Measurements from ENCODE around the gene NR5A1.
A peak's percentile ranks its signal among the peaks of the same experiment; 100 is the strongest.

The NR5A1 gene

DNA sequence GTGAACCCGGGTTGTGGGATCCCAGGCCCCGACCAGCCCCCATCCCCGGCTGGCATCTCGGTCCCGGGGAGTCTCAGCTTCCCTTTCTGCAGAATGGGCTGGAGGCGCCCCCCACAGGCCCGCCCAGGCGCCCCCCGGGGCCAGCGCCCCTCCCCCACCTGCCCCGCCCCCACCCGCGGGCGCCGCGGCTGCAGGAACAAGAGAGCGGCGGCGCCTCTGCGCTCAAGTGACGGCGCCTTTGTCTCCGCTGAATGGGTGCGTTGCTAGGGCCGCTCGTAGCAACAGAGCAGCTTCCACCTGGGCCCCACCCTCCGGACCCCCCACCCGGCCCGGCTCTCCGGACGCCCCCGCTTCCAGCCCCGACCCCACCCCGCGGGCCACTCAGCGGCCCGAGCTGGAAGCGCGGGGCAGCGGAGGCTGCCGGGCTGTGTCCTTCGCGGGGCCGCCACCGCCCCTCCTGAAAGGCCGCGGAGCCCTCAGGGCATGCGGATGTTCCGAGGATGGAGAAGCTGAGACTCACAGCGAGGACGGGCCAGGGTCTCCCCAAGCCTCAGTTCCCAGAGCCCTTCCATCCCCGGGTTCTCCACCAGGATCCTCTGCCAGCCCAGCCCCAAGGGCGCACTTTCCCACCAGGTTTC lies 29.4 kb downstream of the NR5A1 start:
- no peak overlapping the region for H2BK120ac ChIP-seq (ENCODE audit: low read depth, low read length)
- peak; percentile 56 for DNase-seq
- no peak overlapping the region for H4K8ac ChIP-seq (ENCODE audit: low read depth, low read length)
- no peaks in the 10 kb centered on the region for H3K36me3 ChIP-seq (ENCODE audit: control insufficient read depth, insufficient read depth, low read length)
- no peaks in the 10 kb centered on the region for H3K27me3 ChIP-seq (ENCODE audit: insufficient read depth, low read length, poor library complexity)
- H3K23ac ChIP-seq (ENCODE audit: low read length): no peak overlapping the region
- no peak overlapping the region for H2BK15ac ChIP-seq (replicated peaks; ENCODE audit: low read depth)
- H3K56ac ChIP-seq (ENCODE audit: low read length): peak overlapping the region; percentile 82
- H4K5ac ChIP-seq (ENCODE audit: low read length): no peak overlapping the region
- no peak overlapping the region for H3K27ac ChIP-seq (ENCODE audit: low read depth, low read length)
- H3K4ac ChIP-seq (ENCODE audit: low read depth, low read length): peak overlapping the region; percentile 6
- peak overlapping the region; percentile 48 for H3K4me2 ChIP-seq (ENCODE audit: low read length)
- no peaks in the 10 kb centered on the region for H3K79me1 ChIP-seq (ENCODE audit: low read length)
- H2AK5ac ChIP-seq (ENCODE audit: low read length): no peak overlapping the region
- peaks cover 4% of the 10 kb centered on the region for H3K4me1 ChIP-seq (ENCODE audit: control insufficient read depth, low read depth, low read length)
- H3K4me3 ChIP-seq (ENCODE audit: low read length): no peak overlapping the region
- no peaks in the 10 kb centered on the region for H3K79me2 ChIP-seq (ENCODE audit: control insufficient read depth, insufficient read depth, low read length)
- H3K9ac ChIP-seq (ENCODE audit: low read length): peak overlapping the region; percentile 52
- WGBS (ENCODE audit: extremely low coverage, insufficient coverage, low lambda C conversion rate): no CpG with 5 or more reads among the region's 53 CpGs
- H2BK5ac ChIP-seq (ENCODE audit: low read length): no peak overlapping the region
- H3K18ac ChIP-seq (ENCODE audit: low read length): peak overlapping the region; percentile 31

- Histone ChIP-seq H3K4me2 (ENCODE audit: low read length) (peak overlapping the region; percentile 48), H3K23ac (ENCODE audit: low read length) (no peak overlapping the region), H3K4me3 (ENCODE audit: low read length) (no peak overlapping the region), H3K27me3 (ENCODE audit: insufficient read depth, low read length, poor library complexity) (no peaks in the 10 kb centered on the region), H3K4ac (ENCODE audit: low read depth, low read length) (no peak overlapping the region), H3K79me1 (ENCODE audit: low read length) (no peaks in the 10 kb centered on the region), H3K36me3 (ENCODE audit: control insufficient read depth, insufficient read depth, low read length) (no peaks in the 10 kb centered on the region), H3K18ac (ENCODE audit: low read length) (peak overlapping the region; percentile 31), H3K9ac (ENCODE audit: low read length) (peak overlapping the region; percentile 19), H3K27ac (ENCODE audit: low read depth, low read length) (no peak overlapping the region), H2BK120ac (ENCODE audit: low read depth, low read length) (no peak overlapping the region), H3K56ac (ENCODE audit: low read length) (peak overlapping the region; percentile 56), H4K5ac (ENCODE audit: low read length) (no peak overlapping the region), H3K4me1 (ENCODE audit: control insufficient read depth, low read depth, low read length) (peaks cover 4% of the 10 kb centered on the region), H2BK15ac (replicated peaks; ENCODE audit: low read depth) (no peak overlapping the region), H2BK5ac (ENCODE audit: low read length) (no peak overlapping the region), H3K79me2 (ENCODE audit: control insufficient read depth, insufficient read depth, low read length) (no peaks in the 10 kb centered on the region), H2AK5ac (ENCODE audit: low read length) (no peak overlapping the region), H4K8ac (ENCODE audit: low read depth, low read length) (no peak overlapping the region)
- WGBS (ENCODE audit: extremely low coverage, insufficient coverage, low lambda C conversion rate): no CpG with 5 or more reads among the region's 19 CpGs
- peak; percentile 42 for DNase-seq
Observed at GRCh38 chr9:124477211-124477647, 30.0 kb downstream of the NR5A1 start.

- H3K4me1 ChIP-seq (ENCODE audit: control insufficient read depth, low read depth, low read length): peaks cover 2% of the 10 kb centered on the region
- H2BK15ac ChIP-seq (replicated peaks; ENCODE audit: low read depth): no peak overlapping the region
- no peak overlapping the region for H3K4me2 ChIP-seq (ENCODE audit: low read length)
- no peaks in the 10 kb centered on the region for H3K79me1 ChIP-seq (ENCODE audit: low read length)
- H3K79me2 ChIP-seq (ENCODE audit: control insufficient read depth, insufficient read depth, low read length): no peaks in the 10 kb centered on the region
- H4K8ac ChIP-seq (ENCODE audit: low read depth, low read length): no peak overlapping the region
- H3K9ac ChIP-seq (ENCODE audit: low read length): no peak overlapping the region
- no peak overlapping the region for H2AK5ac ChIP-seq (ENCODE audit: low read length)
- no peak overlapping the region for H3K23ac ChIP-seq (ENCODE audit: low read length)
- no peak overlapping the region for H2BK120ac ChIP-seq (ENCODE audit: low read depth, low read length)
- no peaks in the 10 kb centered on the region for H3K36me3 ChIP-seq (ENCODE audit: control insufficient read depth, insufficient read depth, low read length)
- DNase-seq: no peak
- no CpG with 5 or more reads among the region's 14 CpGs for WGBS (ENCODE audit: extremely low coverage, insufficient coverage, low lambda C conversion rate)
- H3K4me3 ChIP-seq (ENCODE audit: low read length): no peak overlapping the region
- H3K27ac ChIP-seq (ENCODE audit: low read depth, low read length): no peak overlapping the region
- no peak overlapping the region for H3K18ac ChIP-seq (ENCODE audit: low read length)
- no peak overlapping the region for H2BK5ac ChIP-seq (ENCODE audit: low read length)
- no peak overlapping the region for H3K4ac ChIP-seq (ENCODE audit: low read depth, low read length)
- no peak overlapping the region for H3K56ac ChIP-seq (ENCODE audit: low read length)
- no peaks in the 10 kb centered on the region for H3K27me3 ChIP-seq (ENCODE audit: insufficient read depth, low read length, poor library complexity)
- no peak overlapping the region for H4K5ac ChIP-seq (ENCODE audit: low read length)
Observed at GRCh38 chr9:124475868-124476690, 31.1 kb downstream of the NR5A1 start.

DNA sequence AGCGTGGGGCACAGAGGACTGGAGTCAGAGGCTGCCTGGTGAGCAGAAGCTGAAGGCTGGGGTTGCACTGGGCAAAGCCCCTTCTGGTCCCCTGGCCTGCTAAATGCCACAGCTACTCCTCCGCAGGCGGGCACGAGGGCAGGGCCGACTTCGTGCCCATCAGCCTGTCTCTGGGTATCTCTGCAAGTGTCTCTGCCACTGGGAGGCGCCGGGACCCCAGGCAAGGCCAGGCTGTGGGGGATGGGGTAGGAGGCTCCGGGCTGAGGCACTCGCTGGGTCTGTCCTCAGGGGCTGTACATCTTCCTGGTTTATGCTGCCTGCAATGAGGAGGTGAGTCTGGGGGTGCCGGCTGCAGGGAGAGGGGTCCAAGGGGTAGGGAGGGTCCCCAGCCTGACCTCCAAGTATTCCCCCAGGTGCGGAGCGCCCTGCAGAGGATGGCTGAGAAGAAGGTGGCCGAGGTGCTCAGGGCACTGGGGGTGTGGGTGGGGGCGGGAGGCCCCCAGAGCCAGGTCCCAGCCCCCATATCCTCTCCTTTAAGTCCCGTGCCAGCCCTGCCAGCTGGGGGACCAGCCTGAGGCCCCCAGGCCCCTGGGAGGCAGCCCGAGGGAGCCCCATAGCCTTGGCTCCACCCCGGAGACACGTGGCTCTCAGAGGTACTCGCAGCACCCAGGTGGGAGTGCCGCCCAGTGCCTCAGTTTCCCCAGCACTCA lies 31.9 kb downstream of the NR5A1 start:
- H3K27ac ChIP-seq (ENCODE audit: low read depth, low read length): no peak overlapping the region
- no CpG with 5 or more reads among the region's 21 CpGs for WGBS (ENCODE audit: extremely low coverage, insufficient coverage, low lambda C conversion rate)
- no peak overlapping the region for H3K56ac ChIP-seq (ENCODE audit: low read length)
- no peak overlapping the region for H3K4ac ChIP-seq (ENCODE audit: low read depth, low read length)
- no peak overlapping the region for H2BK120ac ChIP-seq (ENCODE audit: low read depth, low read length)
- no peak overlapping the region for H3K23ac ChIP-seq (ENCODE audit: low read length)
- H3K79me1 ChIP-seq (ENCODE audit: low read length): no peaks in the 10 kb centered on the region
- H3K36me3 ChIP-seq (ENCODE audit: control insufficient read depth, insufficient read depth, low read length): no peaks in the 10 kb centered on the region
- H3K4me3 ChIP-seq (ENCODE audit: low read length): no peak overlapping the region
- no peak overlapping the region for H4K8ac ChIP-seq (ENCODE audit: low read depth, low read length)
- no peak for DNase-seq
- no peak overlapping the region for H2BK15ac ChIP-seq (replicated peaks; ENCODE audit: low read depth)
- no peak overlapping the region for H2AK5ac ChIP-seq (ENCODE audit: low read length)
- H3K18ac ChIP-seq (ENCODE audit: low read length): no peak overlapping the region
- H3K9ac ChIP-seq (ENCODE audit: low read length): no peak overlapping the region
- no peak overlapping the region for H3K4me2 ChIP-seq (ENCODE audit: low read length)
- no peaks in the 10 kb centered on the region for H3K79me2 ChIP-seq (ENCODE audit: control insufficient read depth, insufficient read depth, low read length)
- H3K27me3 ChIP-seq (ENCODE audit: insufficient read depth, low read length, poor library complexity): no peaks in the 10 kb centered on the region
- H4K5ac ChIP-seq (ENCODE audit: low read length): no peak overlapping the region
- H3K4me1 ChIP-seq (ENCODE audit: control insufficient read depth, low read depth, low read length): peaks cover 2% of the 10 kb centered on the region
- H2BK5ac ChIP-seq (ENCODE audit: low read length): no peak overlapping the region

- Histone ChIP-seq H3K56ac (ENCODE audit: low read length) (no peak overlapping the region), H3K4ac (ENCODE audit: low read depth, low read length) (no peak overlapping the region), H2BK120ac (ENCODE audit: low read depth, low read length) (no peak overlapping the region), H3K9ac (ENCODE audit: low read length) (no peak overlapping the region), H3K79me1 (ENCODE audit: low read length) (no peaks in the 10 kb centered on the region), H2AK5ac (ENCODE audit: low read length) (no peak overlapping the region), H3K79me2 (ENCODE audit: control insufficient read depth, insufficient read depth, low read length) (no peaks in the 10 kb centered on the region), H3K4me2 (ENCODE audit: low read length) (no peak overlapping the region), H3K27ac (ENCODE audit: low read depth, low read length) (no peak overlapping the region), H2BK15ac (replicated peaks; ENCODE audit: low read depth) (no peak overlapping the region), H3K23ac (ENCODE audit: low read length) (no peak overlapping the region), H3K36me3 (ENCODE audit: control insufficient read depth, insufficient read depth, low read length) (no peaks in the 10 kb centered on the region), H2BK5ac (ENCODE audit: low read length) (no peak overlapping the region), H4K5ac (ENCODE audit: low read length) (no peak overlapping the region), H3K4me3 (ENCODE audit: low read length) (no peak overlapping the region), H4K8ac (ENCODE audit: low read depth, low read length) (no peak overlapping the region), H3K18ac (ENCODE audit: low read length) (no peak overlapping the region), H3K27me3 (ENCODE audit: insufficient read depth, low read length, poor library complexity) (no peaks in the 10 kb centered on the region), H3K4me1 (ENCODE audit: control insufficient read depth, low read depth, low read length) (peaks cover 2% of the 10 kb centered on the region)
- WGBS (ENCODE audit: extremely low coverage, insufficient coverage, low lambda C conversion rate): no CpG with 5 or more reads among the region's 4 CpGs
- DNase-seq: no peak
Observed at GRCh38 chr9:124474151-124474550, 33.0 kb downstream of the NR5A1 start.

Data from mesendoderm (in vitro differentiated cells).